IMR-90 (cell line): ENCODE results near the gene SYNE2. TPM values are rescaled to one million over a fixed set of nuclear protein-coding genes. Genes with fewer than 3 reads are reported as not detected.

Experiments used
- ATAC-seq: fragments of 200-7000 bp; cut with Tn5 transposase; 2 replicates; pipeline ENCODE4 v1.9.1; 2020; ENCODE audit warnings: low read depth, mild to moderate bottlenecking, moderate library complexity
- BruUV-seq: library from RNA; stranded (reverse); fragments of 400-500 nt; replicated peaks from 2 replicates; lab custom pipeline; 2021; lab: Mats Ljungman, UMichigan
- CTCF ChIA-PET: fragments of 300-600 bp; formaldehyde crosslinking; extraction: SDS; loops from one replicate; lab custom pipeline; 2021; ENCODE audit warnings: antibody characterized with exemption; lab: Yijun Ruan, JAX
- POLR2A ChIA-PET: fragments of 300-600 bp; sonication (Branson Sonifier 250); formaldehyde crosslinking; loops from one replicate; lab custom pipeline; 2022; ENCODE audit warnings: antibody characterized with exemption; ENCODE audit not compliant: unreplicated experiment; lab: Charles Lee
- DNase-seq: peaks from one replicate; pipeline ENCODE4 v3.0.0; 2013
- H2AFZ ChIP-seq: replicated peaks from 2 replicates; pipeline ENCODE3; 2013; ENCODE audit warnings: low read length, mild to moderate bottlenecking; ENCODE audit not compliant: poor library complexity
- H2AK5ac ChIP-seq: 2 replicates; pipeline ENCODE4 v1.6.1; 2013; ENCODE audit warnings: low read depth, low read length, inconsistent platforms
- H2AK9ac ChIP-seq: replicated peaks from 2 replicates; pipeline ENCODE3; 2013; ENCODE audit warnings: mild to moderate bottlenecking, low read depth, low read length, moderate library complexity; ENCODE audit not compliant: poor library complexity
- H2BK120ac ChIP-seq: 2 replicates; pipeline ENCODE4 v1.6.1; 2013; ENCODE audit warnings: low read depth, low read length, inconsistent platforms
- H2BK15ac ChIP-seq: 3 replicates; pipeline ENCODE4 v1.6.1; 2013; ENCODE audit warnings: low read depth, low read length, inconsistent platforms
- H2BK20ac ChIP-seq: 2 replicates; pipeline ENCODE4 v1.6.1; 2013; ENCODE audit warnings: low read depth, mild to moderate bottlenecking, inconsistent platforms, low read length, moderate library complexity
- H2BK5ac ChIP-seq: 2 replicates; pipeline ENCODE4 v1.6.1; 2013; ENCODE audit warnings: mild to moderate bottlenecking, low read depth, low read length, inconsistent platforms; ENCODE audit not compliant: poor library complexity, severe bottlenecking
- H3K14ac ChIP-seq: replicated peaks from 2 replicates; pipeline ENCODE4 v1.6.1; 2013; ENCODE audit warnings: low read depth, low read length, inconsistent platforms
- H3K18ac ChIP-seq: 2 replicates; pipeline ENCODE4 v1.6.1; 2013; ENCODE audit warnings: low read depth, low read length, control low read depth
- H3K23ac ChIP-seq: 2 replicates; pipeline ENCODE4 v1.6.1; 2013; ENCODE audit warnings: low read depth, low read length, inconsistent platforms
- H3K27ac ChIP-seq: 2 replicates; pipeline ENCODE4 v1.5.1; 2013; ENCODE audit warnings: mild to moderate bottlenecking, control low read depth, low read length; ENCODE audit not compliant: insufficient read depth
- H3K27me3 ChIP-seq: 2 replicates; pipeline ENCODE4 v1.6.1; 2013; ENCODE audit warnings: low read length; ENCODE audit not compliant: control insufficient read depth, insufficient read depth
- H3K36me3 ChIP-seq: 2 replicates; pipeline ENCODE4 v1.6.1; 2013; ENCODE audit warnings: low read length, mixed read lengths; ENCODE audit not compliant: control insufficient read depth, insufficient read depth
- H3K4ac ChIP-seq: 2 replicates; pipeline ENCODE4 v1.6.1; 2013; ENCODE audit warnings: low read depth, low read length, inconsistent platforms
- H3K4me1 ChIP-seq: 2 replicates; pipeline ENCODE4 v1.6.1; 2013; ENCODE audit warnings: low read length, mixed read lengths; ENCODE audit not compliant: control insufficient read depth, insufficient read depth
- H3K4me2 ChIP-seq: 2 replicates; pipeline ENCODE4 v1.6.1; 2013; ENCODE audit warnings: low read depth, mild to moderate bottlenecking, control low read depth, low read length, moderate library complexity
- H3K4me3 ChIP-seq: 2 replicates; pipeline ENCODE4 v1.5.1; 2013; ENCODE audit warnings: low read depth, mild to moderate bottlenecking, control low read depth, low read length, moderate library complexity; ENCODE audit not compliant: insufficient read depth
- H3K56ac ChIP-seq: 2 replicates; pipeline ENCODE4 v1.6.1; 2013; ENCODE audit warnings: low read length, inconsistent platforms; ENCODE audit not compliant: insufficient read depth; ENCODE audit errors: extremely low read depth
- H3K79me1 ChIP-seq, 2 experiments: 2 replicates each; pipeline ENCODE4 v1.6.1; 2013; ENCODE audit warnings: low read length in 2 of 2, inconsistent platforms in 1 of 2, low read depth in 1 of 2
- H3K9ac ChIP-seq: 2 replicates; pipeline ENCODE4 v1.6.1; 2013; ENCODE audit warnings: low read depth, low read length, control low read depth
- H3K9me1 ChIP-seq: 2 replicates; pipeline ENCODE4 v1.6.1; 2013; ENCODE audit warnings: low read length, inconsistent platforms; ENCODE audit not compliant: insufficient read depth
- H3K9me3 ChIP-seq: 2 replicates; pipeline ENCODE4 v1.6.1; 2013; ENCODE audit warnings: low read length; ENCODE audit not compliant: control insufficient read depth, insufficient read depth
- H4K20me1 ChIP-seq: 2 replicates; pipeline ENCODE4 v1.6.1; 2013; ENCODE audit warnings: low read length, inconsistent platforms; ENCODE audit not compliant: insufficient read depth
- H4K5ac ChIP-seq: 2 replicates; pipeline ENCODE4 v1.6.1; 2013; ENCODE audit warnings: mild to moderate bottlenecking, low read depth, low read length, control low read depth
- H4K8ac ChIP-seq, 2 experiments: 2 replicates each; pipeline ENCODE4 v1.6.1; 2013; ENCODE audit warnings: low read depth in 2 of 2, low read length in 2 of 2, control low read depth in 1 of 2, inconsistent platforms in 1 of 2
- H4K91ac ChIP-seq: 2 replicates; pipeline ENCODE4 v1.6.1; 2013; ENCODE audit warnings: low read depth, low read length, inconsistent platforms; ENCODE audit not compliant: insufficient read depth
- BHLHE40 ChIP-seq: fragments of 150-350 bp; IDR thresholded peaks from 2 replicates; pipeline ENCODE4 v1.6.1; 2016; ENCODE audit warnings: mild to moderate bottlenecking, low read depth, low read length
- CEBPB ChIP-seq: IDR thresholded peaks from 2 replicates; pipeline ENCODE4 v1.6.1; 2012; ENCODE audit warnings: low read depth, low read length, improper control_type of control experiment
- CHD1 ChIP-seq: IDR thresholded peaks from 2 replicates; pipeline ENCODE4 v1.6.1; 2012; ENCODE audit warnings: low read depth, low read length, improper control_type of control experiment
- FOS ChIP-seq: fragments of 150-350 bp; IDR thresholded peaks from 2 replicates; pipeline ENCODE4 v1.6.1; 2016; ENCODE audit warnings: low read depth, low read length
- MAFK ChIP-seq: IDR thresholded peaks from 2 replicates; pipeline ENCODE4 v1.6.1; 2012; ENCODE audit warnings: low read depth, low read length, improper control_type of control experiment
- MAZ ChIP-seq: IDR thresholded peaks from 2 replicates; pipeline ENCODE4 v1.6.1; 2012; ENCODE audit warnings: low read depth, mild to moderate bottlenecking, low read length, improper control_type of control experiment, moderate library complexity, borderline replicate concordance
- MXI1 ChIP-seq: IDR thresholded peaks from 2 replicates; pipeline ENCODE4 v1.6.1; 2012; ENCODE audit warnings: low read depth, mild to moderate bottlenecking, low read length, moderate library complexity, borderline replicate concordance
- NFE2L2 ChIP-seq: fragments of 150-350 bp; IDR thresholded peaks from 2 replicates; pipeline ENCODE4 v1.6.1; 2016; ENCODE audit warnings: low read depth, mild to moderate bottlenecking, low read length
- POLR2A ChIP-seq: IDR thresholded peaks from 2 replicates; pipeline ENCODE4 v1.6.1; 2012; ENCODE audit warnings: mild to moderate bottlenecking, low read depth, low read length
- RAD21 ChIP-seq: IDR thresholded peaks from 2 replicates; pipeline ENCODE4 v1.6.1; 2012; ENCODE audit warnings: low read length, improper control_type of control experiment
- RCOR1 ChIP-seq: IDR thresholded peaks from 2 replicates; pipeline ENCODE4 v1.6.1; 2012; ENCODE audit warnings: mild to moderate bottlenecking, low read length, improper control_type of control experiment; ENCODE audit not compliant: insufficient replicate concordance
- RFX5 ChIP-seq: IDR thresholded peaks from 2 replicates; pipeline ENCODE4 v1.8.0; 2012; ENCODE audit warnings: low read depth, mild to moderate bottlenecking, low read length, moderate library complexity
- SMC3 ChIP-seq: fragments of 150-350 bp; IDR thresholded peaks from 2 replicates; pipeline ENCODE4 v1.6.1; 2016; ENCODE audit warnings: low read depth, mild to moderate bottlenecking, antibody characterized with exemption, low read length, moderate library complexity
- WGBS, 2 experiments: methylation state at CpG; one replicate each; pipeline versions ENCODE4 v1.1.5 to v1.1.7; 2013; ENCODE audit warnings: missing lambda C conversion rate in 2 of 2; ENCODE audit not compliant: insufficient read length in 1 of 2; ENCODE audit errors: extremely low coverage in 2 of 2; 5-methylcytosine and 5-hydroxymethylcytosine counted together
- dilution Hi-C: fragments of 300-500 bp; cut with HindIII; formaldehyde crosslinking; loops from one replicate; pipeline ENCODE4 v1.14.3; 2018; ENCODE audit warnings: low sequenced_read_pairs; ENCODE audit not compliant: unreplicated experiment
- in situ Hi-C: fragments of 300-500 bp; cut with MboI; formaldehyde crosslinking; loops from 3 replicates; pipeline ENCODE4 v1.14.3; 2019; ENCODE audit warnings: low sequenced_read_pairs, inconsistent platforms, mixed read lengths
- intact Hi-C: fragments of 100-400 bp; cut with micrococcal nuclease; formaldehyde crosslinking; loops from 2 replicates; pipeline ENCODE4 v1.10.0; 2022
- polyA plus RNA-seq, 3 experiments: library from polyadenylated mRNA; depleted of rRNA; stranded (reverse); fragments of >200 nt; gene quantifications; 2 replicates each; pipeline ENCODE4 v1.2.3, GENCODE V29; 2012; ENCODE audit warnings: low replicate concordance in 1 of 3
- total RNA-seq: library from RNA; depleted of rRNA; stranded (reverse); fragments of >200 nt; gene quantifications from 2 replicates; pipeline ENCODE4 v1.2.3, GENCODE V29; 2012
- TF ChIP-seq, protein P1 (sequence below): conservative IDR thresholded peaks from 2 replicates; pipeline ENCODE4 v1.5.1; 2012; ENCODE audit warnings: mild to moderate bottlenecking, low read depth, low read length, improper control_type of control experiment
- TF ChIP-seq, protein P2 (sequence below): fragments of 150-350 bp; IDR thresholded peaks from 2 replicates; pipeline ENCODE4 v1.6.1; 2016; ENCODE audit warnings: low read depth, mild to moderate bottlenecking, low read length, moderate library complexity, borderline replicate concordance
- TF ChIP-seq, protein P3 (sequence below): fragments of 150-350 bp; IDR thresholded peaks from 2 replicates; pipeline ENCODE4 v1.6.1; 2017; ENCODE audit warnings: mild to moderate bottlenecking, antibody characterized with exemption, low read length, low read depth

The SYNE2 gene
- total and polyA plus RNA-seq, 2 of the 4 experiments (the other 2 are of a cell fraction) = 5.2 to 28.9 TPM

DNA sequence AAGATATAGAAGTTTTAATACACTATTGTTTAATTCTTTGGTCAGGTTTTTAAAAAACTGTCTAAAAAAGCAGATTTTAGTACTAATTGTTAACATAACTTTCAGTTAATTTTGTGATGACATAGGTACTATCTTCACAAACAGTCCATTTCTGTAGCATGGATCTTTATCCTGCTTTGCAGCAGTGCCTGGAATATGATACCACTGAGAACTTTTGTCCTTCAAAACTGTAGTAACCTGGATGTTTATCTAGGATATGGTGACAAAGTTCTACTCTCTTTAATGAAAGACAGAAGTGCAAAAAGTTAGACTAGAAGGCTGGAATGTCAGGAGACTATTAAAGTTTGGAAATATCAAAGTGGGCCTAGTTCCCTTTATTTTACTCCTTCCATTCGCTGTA, 159.9 kb downstream of the SYNE2 start:
- Histone ChIP-seq H4K8ac (no peak overlapping the region), H3K56ac (no peak overlapping the region), H3K27ac (no peak overlapping the region), H4K20me1 (no peaks in the 10 kb centered on the region), H2BK15ac (no peak overlapping the region), H2AK5ac (no peak overlapping the region), H2AFZ (no peak overlapping the region), H3K79me1 (no peaks in the 10 kb centered on the region), H2AK9ac (no peak overlapping the region), H3K9me3 (peaks cover 3% of the 10 kb centered on the region; the same call in 1 of the 2 replicates), H2BK20ac (no peak overlapping the region), H3K23ac (no peak overlapping the region), H3K4me3 (no peak overlapping the region), H2BK5ac (no peak overlapping the region), H3K18ac (no peak overlapping the region), H4K91ac (no peak overlapping the region), H4K5ac (no peak overlapping the region), H3K4ac (no peak overlapping the region), H2BK120ac (no peak overlapping the region), H3K14ac (no peak overlapping the region), H3K4me1 (no peaks in the 10 kb centered on the region), H3K36me3 (no peaks in the 10 kb centered on the region), H3K4me2 (no peak overlapping the region), H3K27me3 (no peaks in the 10 kb centered on the region), H3K9ac (no peak overlapping the region), H3K9me1 (no peaks in the 10 kb centered on the region)
- WGBS, 2 experiments = no CpG with 5 or more reads among the region's 1 CpG
- CTCF ChIA-PET = interaction anchor here (0.7 kb wide), 1 partner anchor 172 kb away, joined by 6 read pairs; no protein-coding TSS in a partner anchor
- intact Hi-C loops = loop anchor here (10.0 kb wide), 1 partner anchor 282 kb away; the partner anchor contains the start of gene ESR2
- TF ChIP-seq SMC3 (no peak), BHLHE40 (no peak), MAZ (no peak), RFX5 (no peak), NFE2L2 (no peak), CHD1 (no peak), RCOR1 (no peak), POLR2A (no peak), RAD21 (no peak), CEBPB (no peak), MAFK (no peak), MXI1 (no peak), FOS (no peak)
- TF ChIP-seq, protein P1, sequence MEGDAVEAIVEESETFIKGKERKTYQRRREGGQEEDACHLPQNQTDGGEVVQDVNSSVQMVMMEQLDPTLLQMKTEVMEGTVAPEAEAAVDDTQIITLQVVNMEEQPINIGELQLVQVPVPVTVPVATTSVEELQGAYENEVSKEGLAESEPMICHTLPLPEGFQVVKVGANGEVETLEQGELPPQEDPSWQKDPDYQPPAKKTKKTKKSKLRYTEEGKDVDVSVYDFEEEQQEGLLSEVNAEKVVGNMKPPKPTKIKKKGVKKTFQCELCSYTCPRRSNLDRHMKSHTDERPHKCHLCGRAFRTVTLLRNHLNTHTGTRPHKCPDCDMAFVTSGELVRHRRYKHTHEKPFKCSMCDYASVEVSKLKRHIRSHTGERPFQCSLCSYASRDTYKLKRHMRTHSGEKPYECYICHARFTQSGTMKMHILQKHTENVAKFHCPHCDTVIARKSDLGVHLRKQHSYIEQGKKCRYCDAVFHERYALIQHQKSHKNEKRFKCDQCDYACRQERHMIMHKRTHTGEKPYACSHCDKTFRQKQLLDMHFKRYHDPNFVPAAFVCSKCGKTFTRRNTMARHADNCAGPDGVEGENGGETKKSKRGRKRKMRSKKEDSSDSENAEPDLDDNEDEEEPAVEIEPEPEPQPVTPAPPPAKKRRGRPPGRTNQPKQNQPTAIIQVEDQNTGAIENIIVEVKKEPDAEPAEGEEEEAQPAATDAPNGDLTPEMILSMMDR = no peak
- TF ChIP-seq, protein P2, sequence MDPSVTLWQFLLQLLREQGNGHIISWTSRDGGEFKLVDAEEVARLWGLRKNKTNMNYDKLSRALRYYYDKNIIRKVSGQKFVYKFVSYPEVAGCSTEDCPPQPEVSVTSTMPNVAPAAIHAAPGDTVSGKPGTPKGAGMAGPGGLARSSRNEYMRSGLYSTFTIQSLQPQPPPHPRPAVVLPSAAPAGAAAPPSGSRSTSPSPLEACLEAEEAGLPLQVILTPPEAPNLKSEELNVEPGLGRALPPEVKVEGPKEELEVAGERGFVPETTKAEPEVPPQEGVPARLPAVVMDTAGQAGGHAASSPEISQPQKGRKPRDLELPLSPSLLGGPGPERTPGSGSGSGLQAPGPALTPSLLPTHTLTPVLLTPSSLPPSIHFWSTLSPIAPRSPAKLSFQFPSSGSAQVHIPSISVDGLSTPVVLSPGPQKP = no peak
- TF ChIP-seq, protein P3, sequence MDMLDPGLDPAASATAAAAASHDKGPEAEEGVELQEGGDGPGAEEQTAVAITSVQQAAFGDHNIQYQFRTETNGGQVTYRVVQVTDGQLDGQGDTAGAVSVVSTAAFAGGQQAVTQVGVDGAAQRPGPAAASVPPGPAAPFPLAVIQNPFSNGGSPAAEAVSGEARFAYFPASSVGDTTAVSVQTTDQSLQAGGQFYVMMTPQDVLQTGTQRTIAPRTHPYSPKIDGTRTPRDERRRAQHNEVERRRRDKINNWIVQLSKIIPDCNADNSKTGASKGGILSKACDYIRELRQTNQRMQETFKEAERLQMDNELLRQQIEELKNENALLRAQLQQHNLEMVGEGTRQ = no peak
- DNase-seq (no peak), ATAC-seq (no peak)
- dilution Hi-C loops = no loop called here
- no TSS peak for BruUV-seq
- in situ Hi-C loops = loop anchor here (25.0 kb wide), 1 partner anchor 475 kb away; no protein-coding TSS in a partner anchor
- POLR2A ChIA-PET = no interaction called here
